ENCODE results near the gene MAMDC2. TPM values are rescaled to one million over a fixed set of nuclear protein-coding genes. Genes with fewer than 3 reads are reported as not detected.

Gene MAMDC2
- total and polyA plus RNA-seq, 2 of the 4 experiments (the other 2 are of a cell fraction), result 5.0 to 5.2 TPM

DNA sequence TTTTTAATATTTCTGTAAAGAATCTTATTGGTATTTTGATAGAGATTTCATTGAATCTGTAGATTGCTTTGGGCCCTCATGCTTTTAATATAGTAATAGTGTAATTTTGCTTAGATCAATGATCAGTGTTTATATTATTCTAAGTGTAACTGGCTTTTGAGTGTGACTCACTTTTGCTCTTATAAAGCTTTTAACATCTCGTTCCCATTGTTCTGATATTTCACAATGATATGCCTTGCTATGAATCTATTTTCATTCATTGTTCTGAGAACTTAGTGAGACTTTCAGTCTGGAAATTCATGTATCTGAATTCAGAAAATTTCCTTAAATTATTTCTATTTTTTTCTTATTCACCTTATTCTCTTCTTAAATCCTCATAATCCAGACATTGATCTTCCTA lies 13.5 kb upstream of the MAMDC2 start:
- intact Hi-C loops (cut with micrococcal nuclease) (no loop called here), in situ Hi-C loops (cut with MboI; ENCODE audit: low sequenced_read_pairs) (no loop called here), dilution Hi-C loops (cut with HindIII; ENCODE audit: low sequenced_read_pairs, unreplicated experiment) (no loop called here)
- Histone ChIP-seq H3K27me3 (ENCODE audit: control insufficient read depth, insufficient read depth, low read length) (no peaks in the 10 kb centered on the region), H2BK5ac (ENCODE audit: low read depth, low read length, poor library complexity, severe bottlenecking) (no peak overlapping the region), H3K9me3 (ENCODE audit: control insufficient read depth, insufficient read depth, low read length) (no peaks in the 10 kb centered on the region), H3K4me3 (ENCODE audit: insufficient read depth, low read depth, low read length) (no peak overlapping the region), H2BK120ac (ENCODE audit: low read depth, low read length) (no peak overlapping the region), H3K56ac (ENCODE audit: extremely low read depth, insufficient read depth, low read length) (no peak overlapping the region), H3K4me1 (ENCODE audit: control insufficient read depth, insufficient read depth, low read length) (no peaks in the 10 kb centered on the region), H2BK20ac (ENCODE audit: low read depth, low read length) (no peak overlapping the region), H2BK15ac (ENCODE audit: low read depth, low read length) (no peak overlapping the region), H3K4ac (ENCODE audit: low read depth, low read length) (no peak overlapping the region), H4K20me1 (ENCODE audit: insufficient read depth, low read length) (no peaks in the 10 kb centered on the region), H2AK9ac (replicated peaks; ENCODE audit: low read depth, low read length, poor library complexity) (no peak overlapping the region), H3K27ac (ENCODE audit: insufficient read depth, low read length) (no peak overlapping the region), H3K4me2 (ENCODE audit: low read depth, low read length) (no peak overlapping the region), H3K79me1 (ENCODE audit: low read depth in 1 of 2, low read length in 2 of 2) (no peaks in the 10 kb centered on the region), H4K91ac (ENCODE audit: insufficient read depth, low read depth, low read length) (no peak overlapping the region), H3K9me1 (ENCODE audit: insufficient read depth, low read length) (no peaks in the 10 kb centered on the region), H3K23ac (ENCODE audit: low read depth, low read length) (no peak overlapping the region), H3K18ac (ENCODE audit: low read depth, low read length) (no peak overlapping the region), H2AFZ (replicated peaks; ENCODE audit: low read length, poor library complexity) (no peak overlapping the region), H3K36me3 (ENCODE audit: control insufficient read depth, insufficient read depth, low read length) (no peaks in the 10 kb centered on the region), H4K8ac (ENCODE audit: low read depth in 2 of 2, low read length in 2 of 2) (no peak overlapping the region), H3K9ac (ENCODE audit: low read depth, low read length) (no peak overlapping the region), H2AK5ac (ENCODE audit: low read depth, low read length) (no peak overlapping the region), H3K14ac (replicated peaks; ENCODE audit: low read depth, low read length) (no peak overlapping the region), H4K5ac (ENCODE audit: low read depth, low read length) (no peak overlapping the region)
- ATAC-seq (ENCODE audit: low read depth) (no peak), DNase-seq (no peak)
- TF ChIP-seq CEBPB (IDR thresholded peaks at IDR 0.05; ENCODE audit: low read depth, low read length) (peak; percentile 40; the same call in 1 of the 2 replicates), MAFK (IDR thresholded peaks at IDR 0.05; ENCODE audit: low read depth, low read length) (no peak)
- no TSS peak for BruUV-seq (replicated peaks)
- POLR2A ChIA-PET (ENCODE audit: unreplicated experiment), result no interaction called here
- CTCF ChIA-PET, result no interaction called here
- no CpG with 5 or more reads among the region's 1 CpG for WGBS, 2 experiments (ENCODE audit: extremely low coverage in 2 of 2, insufficient read length in 1 of 2)

All from IMR-90 (cell line).